Muscle of back (tissue), 11 donors: ENCODE measurements around the gene C1GALT1C1. TPM values are rescaled to one million over a fixed set of nuclear protein-coding genes. Genes with fewer than 3 reads are reported as not detected.
A peak's percentile ranks its signal among the peaks of the same experiment; 100 is the strongest.

Experiments
- DNase-seq, 3 donors: peaks; one replicate each; pipeline versions ENCODE4 v3.0.0 to v3.0.0-alpha.2; 2013
- polyA plus RNA-seq, 10 donors: library from polyadenylated mRNA; unstranded; fragments of 120-200 nt; gene quantifications; one replicate each; pipeline ENCODE4 v1.2.1, GENCODE V29; 2013; ENCODE audit not compliant: insufficient read length in 10 of 10

C1GALT1C1 gene
- polyA plus RNA-seq, 10 donors = 15.8 to 21.1 (median 18.8) TPM

DNA sequence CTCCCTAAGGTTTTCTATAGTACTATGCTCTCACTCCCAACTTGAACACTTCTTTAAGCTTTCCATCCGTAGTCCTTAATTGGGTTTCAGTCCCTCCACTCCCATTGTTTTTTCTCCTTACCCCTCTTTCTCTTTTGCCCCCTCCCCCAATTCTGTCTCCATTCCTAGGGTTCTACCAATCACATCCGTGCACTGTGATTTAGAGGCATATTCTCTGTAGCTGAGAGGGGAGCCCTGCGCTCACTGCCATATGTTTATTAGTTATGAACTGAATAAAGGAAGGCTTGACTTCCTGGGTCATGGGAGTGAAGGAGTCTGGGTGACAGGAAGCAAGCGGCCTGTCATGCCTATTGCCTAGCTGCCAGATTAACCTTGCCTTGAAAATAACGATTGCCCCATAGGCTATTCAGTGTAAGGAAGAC lies 25.5 kb downstream of the C1GALT1C1 start:
- peak in 2 of 3 donors; percentile 20 to 27 for DNase-seq

DNA sequence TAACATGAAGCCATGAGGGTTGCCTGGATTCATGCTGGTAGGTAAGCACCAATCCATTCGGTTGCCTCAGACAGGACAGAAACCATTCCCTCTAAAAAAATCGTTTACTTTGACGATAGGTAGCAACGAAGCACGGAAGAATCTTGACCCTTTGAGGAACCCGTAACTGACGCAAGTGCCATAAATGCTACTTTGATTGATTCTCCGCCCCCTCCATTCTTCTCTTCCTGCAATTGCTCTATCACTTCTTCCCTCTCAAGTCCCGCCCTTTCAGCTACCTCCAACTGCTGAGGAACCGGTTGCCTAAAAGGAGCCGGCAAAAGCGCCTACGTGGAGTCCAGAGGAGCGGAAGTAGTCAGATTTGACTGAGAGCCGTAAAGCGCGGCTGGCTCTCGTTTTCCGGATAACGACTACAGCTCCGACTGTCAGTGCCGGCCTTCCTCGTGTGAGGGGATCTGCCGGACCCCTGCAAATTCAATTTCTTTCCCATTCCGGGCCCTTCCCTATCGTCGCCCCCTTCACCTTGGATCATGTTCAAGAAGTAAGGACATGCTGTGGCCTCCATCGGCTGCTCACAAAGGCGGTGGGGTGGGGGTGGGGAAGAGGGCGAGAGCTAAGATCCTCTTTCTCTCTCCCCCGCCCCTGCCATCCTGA lies 26.0 kb downstream of the C1GALT1C1 start, which contains the start of gene MCTS1:
Gene MCTS1 (plus strand): TSS at position 395 of the 654 bp plus-strand sequence. CDS start 136 bp downstream, at position 531.
- DNase-seq = peak; percentile 89 to 95 (median 95)

DNA sequence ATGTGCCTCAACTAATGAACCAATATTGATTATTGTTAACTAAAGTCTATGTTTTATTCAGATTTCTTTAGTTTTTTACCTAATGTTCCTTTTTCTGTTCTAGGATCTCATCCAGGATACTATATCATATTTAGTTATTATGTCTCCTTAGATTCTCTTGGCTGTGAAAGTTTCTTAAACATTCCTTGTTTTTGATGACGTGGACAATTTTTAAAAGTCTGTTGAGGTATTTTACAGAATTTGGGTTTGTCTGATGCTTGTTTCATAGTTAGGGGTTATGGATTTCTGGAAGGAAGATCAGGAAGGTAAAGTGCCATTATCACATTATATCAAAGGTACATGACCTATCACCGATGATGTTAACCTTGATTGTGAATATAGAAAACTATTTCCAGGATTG lies 44.2 kb downstream of the C1GALT1C1 start:
- DNase-seq = no peak

Other genes starting within 250 kb of the C1GALT1C1 start
- gene LAMP2, start 160.8 kb downstream of the C1GALT1C1 start, polyA plus RNA-seq = 100 to 1,000 TPM; 101 to 148 (median 124) TPM
- gene CUL4B, start 69.1 kb downstream of the C1GALT1C1 start, polyA plus RNA-seq = 10 to 100 TPM; 25.2 to 42.7 (median 32.3) TPM
- 10 to 100 TPM; 36.8 to 50.7 (median 41.2) TPM for gene MCTS1, start 26.0 kb downstream of the C1GALT1C1 start, polyA plus RNA-seq
- not detected for gene CT47B1, start 245.8 kb upstream of the C1GALT1C1 start, polyA plus RNA-seq